PC-9 (cell line): ENCODE measurements around the gene IGF2.

Experiments
- EZH2 ChIP-seq: fragments of 200-600 bp; sonication (generic); IDR thresholded peaks from 2 replicates; pipeline ENCODE4 v1.8.0; 2017; ENCODE audit warnings: antibody characterized with exemption, low read depth
- TF ChIP-seq, protein P1 (sequence below): fragments of 200-600 bp; sonication (generic); conservative IDR thresholded peaks from 2 replicates; pipeline ENCODE4 v1.6.1; 2017; ENCODE audit warnings: mixed run types, antibody characterized with exemption, mild to moderate bottlenecking, moderate library complexity

DNA sequence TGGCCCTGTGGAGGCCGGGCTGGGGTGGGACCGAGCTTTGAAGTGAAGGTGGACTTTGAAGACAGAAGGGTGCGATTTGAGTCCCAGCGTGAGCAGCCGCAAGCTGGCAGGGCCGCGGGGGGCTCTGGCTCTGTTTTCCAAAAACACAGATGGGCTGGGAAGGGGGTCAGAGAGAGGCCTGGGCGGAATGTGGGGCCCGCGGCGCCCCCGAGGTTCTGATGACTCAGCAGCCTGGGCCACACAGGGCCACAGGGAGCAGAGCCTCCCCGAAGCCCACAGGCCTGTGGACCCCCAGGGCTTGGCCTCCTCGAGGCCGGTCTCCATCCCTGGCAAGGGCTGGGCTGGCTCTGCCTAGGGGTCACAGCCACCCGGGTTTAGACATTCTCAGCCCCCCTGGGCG is 15.7 kb upstream of the IGF2 start:
- no peak for TF ChIP-seq EZH2
- TF ChIP-seq, protein P1, sequence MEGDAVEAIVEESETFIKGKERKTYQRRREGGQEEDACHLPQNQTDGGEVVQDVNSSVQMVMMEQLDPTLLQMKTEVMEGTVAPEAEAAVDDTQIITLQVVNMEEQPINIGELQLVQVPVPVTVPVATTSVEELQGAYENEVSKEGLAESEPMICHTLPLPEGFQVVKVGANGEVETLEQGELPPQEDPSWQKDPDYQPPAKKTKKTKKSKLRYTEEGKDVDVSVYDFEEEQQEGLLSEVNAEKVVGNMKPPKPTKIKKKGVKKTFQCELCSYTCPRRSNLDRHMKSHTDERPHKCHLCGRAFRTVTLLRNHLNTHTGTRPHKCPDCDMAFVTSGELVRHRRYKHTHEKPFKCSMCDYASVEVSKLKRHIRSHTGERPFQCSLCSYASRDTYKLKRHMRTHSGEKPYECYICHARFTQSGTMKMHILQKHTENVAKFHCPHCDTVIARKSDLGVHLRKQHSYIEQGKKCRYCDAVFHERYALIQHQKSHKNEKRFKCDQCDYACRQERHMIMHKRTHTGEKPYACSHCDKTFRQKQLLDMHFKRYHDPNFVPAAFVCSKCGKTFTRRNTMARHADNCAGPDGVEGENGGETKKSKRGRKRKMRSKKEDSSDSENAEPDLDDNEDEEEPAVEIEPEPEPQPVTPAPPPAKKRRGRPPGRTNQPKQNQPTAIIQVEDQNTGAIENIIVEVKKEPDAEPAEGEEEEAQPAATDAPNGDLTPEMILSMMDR = no peak
